Measurements from ENCODE around the gene DIP2C. TPM values are rescaled to one million over a fixed set of nuclear protein-coding genes. Genes with fewer than 3 reads are reported as not detected.

DIP2C gene
- total RNA-seq, 4 donors from 2014 or later, result 2.4 to 14.9 (median 6.1) TPM

- Histone ChIP-seq H3K4me3 (no peak overlapping the region), H3K4me1 (peaks cover 0 to 5% (median 0%) of the 10 kb centered on the region in 3 donors), H3K27ac (no peak overlapping the region), H3K27me3 (no peaks in the 10 kb centered on the region), H3K36me3 (no peaks in the 10 kb centered on the region), H3K9me3 (peaks cover 0 to 8% (median 0%) of the 10 kb centered on the region in 3 donors)
- DNase-seq, result no peak
- intact Hi-C loops (cut with DNase I), result no loop called here
- TF ChIP-seq CTCF (IDR thresholded peaks at IDR 0.05) (no peak), POLR2A (IDR thresholded peaks at IDR 0.05) (no peak)
- WGBS, 2 donors, result 87 to 91% methylated on average over 5 of the region's 5 CpGs
These were observed 125.6 kb downstream of the DIP2C start for GRCh38 chr10:563827-564226.

GRCh38 chr10:562142-562541 lies 127.3 kb downstream of the DIP2C start:
- no peaks in the 10 kb centered on the region for H3K36me3 ChIP-seq
- TF ChIP-seq CTCF (IDR thresholded peaks at IDR 0.05) (no peak), POLR2A (IDR thresholded peaks at IDR 0.05) (no peak)
- intact Hi-C loops (cut with DNase I), result no loop called here
- peaks cover 0 to 8% (median 0%) of the 10 kb centered on the region in 3 donors for H3K9me3 ChIP-seq
- H3K27me3 ChIP-seq, result no peaks in the 10 kb centered on the region
- no peak overlapping the region for H3K4me3 ChIP-seq
- H3K27ac ChIP-seq, result no peak overlapping the region
- WGBS, 2 donors, result 82 to 90% methylated on average over 4 of the region's 4 CpGs
- H3K4me1 ChIP-seq, result peaks cover 0 to 10% (median 0%) of the 10 kb centered on the region in 3 donors
- no peak for DNase-seq

GRCh38 chr10:561721-562120 lies 127.7 kb downstream of the DIP2C start:
- Histone ChIP-seq H3K36me3 (no peaks in the 10 kb centered on the region), H3K4me3 (no peak overlapping the region), H3K27ac (no peak overlapping the region), H3K9me3 (peaks cover 0 to 8% (median 0%) of the 10 kb centered on the region in 3 donors), H3K4me1 (peaks cover 0 to 10% (median 0%) of the 10 kb centered on the region in 3 donors), H3K27me3 (no peaks in the 10 kb centered on the region)
- intact Hi-C loops (cut with DNase I), result no loop called here
- WGBS, 2 donors, result 78 to 88% methylated on average over 12 of the region's 12 CpGs
- TF ChIP-seq POLR2A (IDR thresholded peaks at IDR 0.05) (no peak), CTCF (IDR thresholded peaks at IDR 0.05) (no peak)
- no peak for DNase-seq

- intact Hi-C loops (cut with DNase I), result no loop called here
- no peak for DNase-seq
- WGBS, 2 donors, result 83 to 86% methylated on average over 11 of the region's 11 CpGs
- no peaks in the 10 kb centered on the region for H3K36me3 ChIP-seq
- H3K27ac ChIP-seq, result no peak overlapping the region
- TF ChIP-seq POLR2A (IDR thresholded peaks at IDR 0.05) (no peak), CTCF (IDR thresholded peaks at IDR 0.05) (no peak)
- H3K4me3 ChIP-seq, result no peak overlapping the region
- peaks cover 0 to 10% (median 0%) of the 10 kb centered on the region in 3 donors for H3K4me1 ChIP-seq
- H3K27me3 ChIP-seq, result no peaks in the 10 kb centered on the region
- H3K9me3 ChIP-seq, result peaks cover 0 to 8% (median 0%) of the 10 kb centered on the region in 3 donors
These were observed 129.0 kb downstream of the DIP2C start for GRCh38 chr10:560314-560992.

GRCh38 chr10:559767-560047 lies 129.8 kb downstream of the DIP2C start:
- Histone ChIP-seq H3K4me1 (peaks cover 0 to 10% (median 0%) of the 10 kb centered on the region in 3 donors), H3K4me3 (no peak overlapping the region), H3K9me3 (peaks cover 0 to 8% (median 0%) of the 10 kb centered on the region in 3 donors), H3K27me3 (no peaks in the 10 kb centered on the region), H3K27ac (no peak overlapping the region), H3K36me3 (no peaks in the 10 kb centered on the region)
- DNase-seq, result no peak
- 67 to 70% methylated on average over 2 to 6 of the region's 8 CpGs for WGBS, 2 donors
- intact Hi-C loops (cut with DNase I), result no loop called here
- TF ChIP-seq CTCF (IDR thresholded peaks at IDR 0.05) (no peak), POLR2A (IDR thresholded peaks at IDR 0.05) (no peak)
